ENCODE data around the gene SARDH. TPM values are rescaled to one million over a fixed set of nuclear protein-coding genes. Genes with fewer than 3 reads are reported as not detected.

Gene SARDH
- total and polyA plus RNA-seq, 9 of the 15 experiments (the other 6 are each of a cell fraction or from before 2014, with no cell fraction given), result 0.14 TPM; not detected in 8

DNA sequence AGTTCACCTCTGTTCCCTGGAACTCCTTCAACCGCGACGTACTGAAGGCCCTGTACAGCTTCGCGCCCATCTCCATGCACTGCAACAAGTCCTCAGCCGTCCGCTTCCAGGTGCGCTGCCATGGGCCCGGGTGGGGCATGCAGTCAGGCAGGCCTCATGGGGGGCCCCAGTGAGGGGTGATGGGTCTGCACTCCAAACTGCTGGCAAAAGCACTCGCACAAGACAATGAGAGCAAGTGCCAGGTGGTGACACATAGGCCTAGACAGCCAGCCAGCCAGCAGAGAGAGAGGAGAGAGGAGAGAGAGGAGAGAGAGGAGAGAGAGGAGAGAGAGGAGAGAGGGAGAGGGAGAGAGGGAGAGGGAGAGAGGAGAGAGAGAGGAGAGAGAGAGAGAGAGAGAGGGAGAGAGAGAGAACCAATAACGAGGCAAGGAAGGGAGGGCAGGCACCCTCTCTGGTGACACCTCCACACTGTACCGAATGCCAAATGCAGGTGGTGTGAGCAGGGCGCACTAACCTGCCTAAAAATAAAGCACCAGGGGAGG lies 81.0 kb downstream of the SARDH start:
- DNase-seq (ENCODE audit: extremely low read depth in 1 of 4, low spot score in 3 of 4) (no peak), ATAC-seq (no peak), FAIRE-seq (no peak)
- CTCF ChIA-PET (ENCODE audit: low intra/inter-chr PET ratio), result no interaction called here
- H3K4me2 ChIP-seq (ENCODE audit: insufficient read depth, low read length), result no peak overlapping the region
- no peaks in the 10 kb centered on the region for H3K9me3 ChIP-seq (replicated peaks; ENCODE audit: control insufficient read depth, insufficient read depth, low read depth, low read length)
- WGBS (ENCODE audit: insufficient coverage, low coverage, missing lambda C conversion rate), result 8% methylated on average over 12 of the region's 13 CpGs
- peaks cover 0 to 13% of the 10 kb centered on the region in 2 experiments; a peak in 2 of 5 replicates for H3K4me1 ChIP-seq (replicated peaks in 1 of 2; ENCODE audit: control insufficient read depth in 2 of 2, insufficient read depth in 2 of 2, low read length in 2 of 2)
- no peaks in the 10 kb centered on the region for H3K36me3 ChIP-seq (ENCODE audit: control insufficient read depth, insufficient read depth, low read length)
- no peak overlapping the region for H3K9ac ChIP-seq (ENCODE audit: insufficient read depth in 1 of 2, low read depth in 2 of 2, low read length in 2 of 2)
- POLR2A ChIA-PET, result no interaction called here
- H4K20me1 ChIP-seq (replicated peaks; ENCODE audit: control insufficient read depth, insufficient read depth, low read length), result peaks cover 34% of the 10 kb centered on the region
- no peaks in the 10 kb centered on the region for H3K9me1 ChIP-seq (ENCODE audit: control insufficient read depth, insufficient read depth, low read length)
- no peak overlapping the region for H2AFZ ChIP-seq (ENCODE audit: low read depth, low read length)
- H3K4me3 ChIP-seq, result no peak overlapping the region
- TF ChIP-seq FOXA3 (CRISPR knock-in tag; conservative IDR thresholded peaks at IDR 0.05 in 1 of 2, IDR thresholded peaks at IDR 0.05 in 1 of 2) (no peak), ZFP36 (IDR thresholded peaks at IDR 0.05; ENCODE audit: low read depth, low read length, partially characterized antibody) (no peak), SRF (CRISPR knock-in tag; IDR thresholded peaks at IDR 0.05) (no peak), HNRNPL (IDR thresholded peaks at IDR 0.05; ENCODE audit: low read depth, low read length) (no peak), XRCC5 (IDR thresholded peaks at IDR 0.05; ENCODE audit: low read depth, low read length) (no peak), NRF1 (conservative IDR thresholded peaks at IDR 0.05 in 1 of 2, IDR thresholded peaks at IDR 0.05 in 1 of 2) (no peak), ADNP (tag; IDR thresholded peaks at IDR 0.05) (no peak), FOXP1 (CRISPR knock-in tag; IDR thresholded peaks at IDR 0.05) (no peak), CBX1 (IDR thresholded peaks at IDR 0.05; ENCODE audit: low read depth) (no peak), PHF20 (IDR thresholded peaks at IDR 0.05; ENCODE audit: partially characterized antibody) (no peak), CTCFL (IDR thresholded peaks at IDR 0.05; ENCODE audit: borderline replicate concordance, insufficient read depth, low read depth, low read length, poor library complexity, severe bottlenecking) (no peak)
- TF ChIP-seq, protein P1, sequence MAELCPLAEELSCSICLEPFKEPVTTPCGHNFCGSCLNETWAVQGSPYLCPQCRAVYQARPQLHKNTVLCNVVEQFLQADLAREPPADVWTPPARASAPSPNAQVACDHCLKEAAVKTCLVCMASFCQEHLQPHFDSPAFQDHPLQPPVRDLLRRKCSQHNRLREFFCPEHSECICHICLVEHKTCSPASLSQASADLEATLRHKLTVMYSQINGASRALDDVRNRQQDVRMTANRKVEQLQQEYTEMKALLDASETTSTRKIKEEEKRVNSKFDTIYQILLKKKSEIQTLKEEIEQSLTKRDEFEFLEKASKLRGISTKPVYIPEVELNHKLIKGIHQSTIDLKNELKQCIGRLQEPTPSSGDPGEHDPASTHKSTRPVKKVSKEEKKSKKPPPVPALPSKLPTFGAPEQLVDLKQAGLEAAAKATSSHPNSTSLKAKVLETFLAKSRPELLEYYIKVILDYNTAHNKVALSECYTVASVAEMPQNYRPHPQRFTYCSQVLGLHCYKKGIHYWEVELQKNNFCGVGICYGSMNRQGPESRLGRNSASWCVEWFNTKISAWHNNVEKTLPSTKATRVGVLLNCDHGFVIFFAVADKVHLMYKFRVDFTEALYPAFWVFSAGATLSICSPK (IDR thresholded peaks at IDR 0.05; ENCODE audit: borderline replicate concordance), result no peak
- in situ Hi-C loops (cut with MboI) (no loop called here), intact Hi-C loops (cut with micrococcal nuclease) (no loop called here)
- no peaks in the 10 kb centered on the region for H3K79me2 ChIP-seq (ENCODE audit: control insufficient read depth, insufficient read depth, low read length)
- no peak overlapping the region for H3K27ac ChIP-seq (ENCODE audit: extremely low read depth, low read depth, low read length)
- peaks cover 30 to 89% of the 10 kb centered on the region in 2 experiments; a peak in 4 of 5 replicates for H3K27me3 ChIP-seq (ENCODE audit: control insufficient read depth in 2 of 2, insufficient read depth in 2 of 2, low read length in 2 of 2)
- BruUV-seq (replicated peaks), result no TSS peak
